Measurements from ENCODE around the gene RAB3GAP2.
"Not testable (repeated sequence)": the region's sequence is repeated elsewhere in the genome, so short reads cannot be mapped to it uniquely, and the experiment has no call there.

RAB3GAP2 gene

DNA sequence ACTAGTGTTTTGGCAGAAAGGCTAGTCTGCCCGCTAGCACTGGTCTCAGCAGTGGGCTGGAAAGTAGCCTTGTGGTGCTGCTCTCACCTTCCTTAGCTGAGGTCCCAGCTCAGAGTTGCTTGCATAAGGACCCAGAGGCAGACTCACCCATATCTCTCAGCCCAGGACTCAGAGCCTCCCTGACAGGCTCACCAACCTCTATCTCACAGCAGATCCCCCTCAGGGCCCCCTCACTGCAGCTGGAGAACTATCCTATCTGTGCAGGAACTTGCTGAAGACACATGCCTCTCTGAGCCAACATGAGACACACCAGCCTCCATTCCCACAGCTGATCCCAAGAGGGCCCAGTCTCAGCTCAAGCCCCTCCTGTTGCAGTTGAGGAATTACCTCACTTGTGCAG, 95.7 kb downstream of the RAB3GAP2 start:
- H3K4me3 ChIP-seq (ENCODE audit: low read depth, low read length) = no peak overlapping the region
- TF ChIP-seq, protein P1, sequence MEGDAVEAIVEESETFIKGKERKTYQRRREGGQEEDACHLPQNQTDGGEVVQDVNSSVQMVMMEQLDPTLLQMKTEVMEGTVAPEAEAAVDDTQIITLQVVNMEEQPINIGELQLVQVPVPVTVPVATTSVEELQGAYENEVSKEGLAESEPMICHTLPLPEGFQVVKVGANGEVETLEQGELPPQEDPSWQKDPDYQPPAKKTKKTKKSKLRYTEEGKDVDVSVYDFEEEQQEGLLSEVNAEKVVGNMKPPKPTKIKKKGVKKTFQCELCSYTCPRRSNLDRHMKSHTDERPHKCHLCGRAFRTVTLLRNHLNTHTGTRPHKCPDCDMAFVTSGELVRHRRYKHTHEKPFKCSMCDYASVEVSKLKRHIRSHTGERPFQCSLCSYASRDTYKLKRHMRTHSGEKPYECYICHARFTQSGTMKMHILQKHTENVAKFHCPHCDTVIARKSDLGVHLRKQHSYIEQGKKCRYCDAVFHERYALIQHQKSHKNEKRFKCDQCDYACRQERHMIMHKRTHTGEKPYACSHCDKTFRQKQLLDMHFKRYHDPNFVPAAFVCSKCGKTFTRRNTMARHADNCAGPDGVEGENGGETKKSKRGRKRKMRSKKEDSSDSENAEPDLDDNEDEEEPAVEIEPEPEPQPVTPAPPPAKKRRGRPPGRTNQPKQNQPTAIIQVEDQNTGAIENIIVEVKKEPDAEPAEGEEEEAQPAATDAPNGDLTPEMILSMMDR (IDR thresholded peaks at IDR 0.05; ENCODE audit: low read depth, low read length) = no peak

DNA sequence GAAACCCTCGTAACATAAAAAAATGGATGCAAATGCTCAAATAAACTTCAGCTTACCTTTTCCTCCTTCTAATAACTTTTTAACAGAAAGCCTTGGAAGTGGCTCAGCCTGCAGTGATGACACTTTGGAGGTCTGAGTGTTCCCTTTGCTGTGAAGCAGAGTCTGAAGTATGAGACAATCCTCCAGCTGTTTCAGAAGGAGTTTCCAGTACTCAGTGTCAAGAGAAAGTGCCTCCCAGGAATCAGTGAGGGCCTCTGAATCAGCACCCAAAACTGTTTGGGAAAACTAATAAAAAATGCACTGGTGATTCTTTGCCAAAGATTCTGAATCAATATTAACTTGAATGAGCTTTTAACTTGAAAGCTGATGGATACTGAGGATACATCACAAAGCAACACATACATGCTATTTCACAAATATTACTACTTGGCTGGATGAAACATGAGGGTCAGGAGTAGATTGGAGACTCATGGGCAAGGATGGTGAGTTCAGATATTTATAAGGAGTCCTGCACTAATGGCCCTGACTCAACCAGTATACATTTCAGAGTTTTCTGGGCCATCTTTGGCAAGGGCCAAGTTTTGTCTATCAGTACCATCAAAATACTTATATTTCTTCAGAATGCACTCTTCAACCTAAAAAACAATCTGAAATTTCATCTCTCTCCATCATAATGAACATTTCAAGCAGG, 101.3 kb downstream of the RAB3GAP2 start:
- TF ChIP-seq, protein P1 (IDR thresholded peaks at IDR 0.05; ENCODE audit: low read depth, low read length) = no peak

DNA sequence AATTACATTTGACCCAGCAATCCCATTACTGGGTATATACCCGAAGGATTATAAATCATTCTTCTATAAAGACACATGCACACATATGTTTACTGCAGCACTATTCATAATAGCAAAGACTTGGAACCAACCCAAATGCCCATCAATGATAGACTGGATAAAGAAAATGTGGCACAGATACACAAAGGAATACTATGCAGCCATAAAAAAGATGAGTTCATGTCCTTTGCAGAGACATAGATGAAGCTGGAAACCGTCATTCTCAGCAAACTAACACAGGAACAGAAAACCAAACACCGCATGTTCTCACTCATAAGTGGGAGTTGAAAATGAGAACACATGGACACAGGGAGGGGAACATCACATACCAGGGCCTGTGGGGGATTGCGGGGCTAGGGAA, 102.4 kb downstream of the RAB3GAP2 start:
- H3K4me3 ChIP-seq (ENCODE audit: low read depth, low read length) = not testable (repeated sequence)

More for the DNA sequence above, 101.3 kb downstream of the RAB3GAP2 start:
- H3K4me3 ChIP-seq (ENCODE audit: low read depth, low read length) = no peak overlapping the region

- TF ChIP-seq, protein P1 (IDR thresholded peaks at IDR 0.05; ENCODE audit: low read depth, low read length) = no peak
- H3K4me3 ChIP-seq (ENCODE audit: low read depth, low read length) = no peak overlapping the region
These were observed 105.4 kb downstream of the RAB3GAP2 start for GRCh38 chr1:220166853-220167252.

DNA sequence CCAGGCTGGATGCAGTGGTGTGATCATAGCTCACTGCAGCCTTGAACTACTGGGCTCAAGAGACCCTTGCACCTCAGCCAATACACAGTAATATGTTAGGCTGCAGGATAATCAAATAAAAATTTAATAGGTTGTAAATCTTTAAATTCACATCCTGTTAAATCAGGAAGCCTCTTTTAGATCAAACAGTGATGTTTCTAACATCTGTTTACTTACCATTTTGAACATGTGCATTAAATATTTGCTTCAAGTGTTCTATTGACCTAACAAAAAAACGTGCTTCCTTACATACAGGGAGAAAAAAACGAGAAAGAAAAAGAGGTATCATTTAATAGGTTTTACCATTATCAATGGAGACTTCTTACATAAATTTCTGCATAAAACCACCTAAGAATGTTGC, 107.7 kb downstream of the RAB3GAP2 start:
- H3K4me3 ChIP-seq (ENCODE audit: low read depth, low read length) = no peak overlapping the region
- TF ChIP-seq, protein P1 (IDR thresholded peaks at IDR 0.05; ENCODE audit: low read depth, low read length) = no peak

- H3K4me3 ChIP-seq (ENCODE audit: low read depth, low read length) = no peak overlapping the region
- TF ChIP-seq, protein P1 (IDR thresholded peaks at IDR 0.05; ENCODE audit: low read depth, low read length) = no peak
These were observed 108.1 kb downstream of the RAB3GAP2 start for GRCh38 chr1:220164116-220164515.

GRCh38 chr1:220160027-220160426, 112.2 kb downstream of the RAB3GAP2 start:
- no peak overlapping the region for H3K4me3 ChIP-seq (ENCODE audit: low read depth, low read length)
- TF ChIP-seq, protein P1 (IDR thresholded peaks at IDR 0.05; ENCODE audit: low read depth, low read length) = no peak

- TF ChIP-seq, protein P1 (IDR thresholded peaks at IDR 0.05; ENCODE audit: low read depth, low read length) = no peak
- H3K4me3 ChIP-seq (ENCODE audit: low read depth, low read length) = no peak overlapping the region
These were observed 113.2 kb downstream of the RAB3GAP2 start for GRCh38 chr1:220159041-220159440.

- not testable (repeated sequence) for H3K4me3 ChIP-seq (ENCODE audit: low read depth, low read length)
These were observed 113.7 kb downstream of the RAB3GAP2 start for GRCh38 chr1:220158530-220158929.

All from WI38 (cell line).